Keratinocyte (primary cell): ENCODE results near the gene KRR1.

ENCODE experiments used
- CTCF ChIP-seq, 3 experiments: IDR thresholded peaks in 1 of 3; conservative IDR thresholded peaks in 1 of 3; optimal IDR thresholded peaks in 1 of 3; 2 replicates in 2 of 3; 3 replicates in 1 of 3; pipeline versions ENCODE3 to v1.5.1; 2011; ENCODE audit warnings: low read length in 3 of 3, mild to moderate bottlenecking in 3 of 3, moderate library complexity in 2 of 3, control low read depth in 1 of 3, inconsistent platforms in 1 of 3; ENCODE audit not compliant: insufficient read depth in 2 of 3; ENCODE audit errors: extremely low read depth in 1 of 3
- EZH2 ChIP-seq: IDR thresholded peaks from one replicate; pipeline ENCODE4 v1.6.1; 2012; ENCODE audit warnings: inconsistent platforms, mild to moderate bottlenecking, low read length, moderate library complexity

DNA sequence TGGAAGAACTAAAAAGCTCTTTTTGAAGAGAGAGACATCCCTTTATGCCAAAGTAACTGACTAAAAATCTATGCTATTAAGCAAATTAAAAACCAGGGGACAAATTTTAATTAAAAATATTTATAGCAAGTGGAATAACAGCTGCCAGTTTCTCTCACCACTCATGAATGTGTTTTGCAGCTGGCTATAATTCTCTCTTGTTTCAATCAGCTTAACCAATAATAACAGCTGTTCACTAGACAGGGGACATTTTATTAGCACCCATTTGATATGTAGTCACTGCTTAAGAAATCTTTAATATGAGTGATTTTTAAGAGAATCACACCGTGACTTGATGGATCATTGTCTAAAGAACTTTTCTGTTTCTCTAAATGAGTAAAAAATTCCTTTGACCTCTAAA lies 34.2 kb upstream of the KRR1 start:
- TF ChIP-seq CTCF (optimal IDR thresholded peaks at IDR 0.05 in 1 of 3, IDR thresholded peaks at IDR 0.05 in 1 of 3, conservative IDR thresholded peaks at IDR 0.05 in 1 of 3; ENCODE audit: extremely low read depth in 1 of 3, insufficient read depth in 2 of 3, low read length in 3 of 3) (no peak), EZH2 (no peak)
